K562 (cell line): ENCODE data around the gene EFNA2.

ENCODE experiments used
- CTCF ChIP-seq, 3 experiments: IDR thresholded peaks in 2 of 3; conservative IDR thresholded peaks in 1 of 3; 2 replicates each; pipeline ENCODE4 v1.5.1; 2011 to 2012; ENCODE audit warnings: low read length in 3 of 3, mild to moderate bottlenecking in 3 of 3, control low read depth in 2 of 3, improper control_type of control experiment in 1 of 3, inconsistent platforms in 1 of 3, low read depth in 1 of 3, mixed read lengths in 1 of 3, moderate library complexity in 1 of 3; ENCODE audit not compliant: insufficient read depth in 2 of 3
- LEF1 ChIP-seq: fragments of 450-650 bp; IDR thresholded peaks from 2 replicates; pipeline ENCODE4 v1.6.1; 2016; ENCODE audit warnings: mild to moderate bottlenecking
- MYC ChIP-seq, 2 experiments: fragments of 250-450 bp in 1 of 2; sonication (Bioruptor Pico) in 1 of 2; IDR thresholded peaks; 2 replicates each; pipeline versions ENCODE4 v1.5.1 to v1.6.1; 2012 to 2021; ENCODE audit warnings: low read depth in 2 of 2, borderline replicate concordance in 1 of 2, improper control_type of control experiment in 1 of 2, low read length in 1 of 2, mild to moderate bottlenecking in 1 of 2, moderate library complexity in 1 of 2

- TF ChIP-seq CTCF (IDR thresholded peaks at IDR 0.05 in 2 of 3, conservative IDR thresholded peaks at IDR 0.05 in 1 of 3; ENCODE audit: insufficient read depth in 2 of 3, low read depth in 1 of 3, low read length in 3 of 3) (no peak), LEF1 (no peak; the same call in 1 of the 2 replicates), MYC (IDR thresholded peaks at IDR 0.05; ENCODE audit: low read depth, low read length) (peak; percentile 10; the same call in 1 of the 2 replicates), MYC (CRISPR knock-in tag; IDR thresholded peaks at IDR 0.05; ENCODE audit: borderline replicate concordance, low read depth) (no peak)
Measured at GRCh38 chr19:1271528-1272422, 13.9 kb upstream of the EFNA2 start.
